ENCODE measurements around the gene PPP1R2.
"Not testable (repeated sequence)": the region's sequence is repeated elsewhere in the genome, so short reads cannot be mapped to it uniquely, and the experiment has no call there.

The PPP1R2 gene

DNA sequence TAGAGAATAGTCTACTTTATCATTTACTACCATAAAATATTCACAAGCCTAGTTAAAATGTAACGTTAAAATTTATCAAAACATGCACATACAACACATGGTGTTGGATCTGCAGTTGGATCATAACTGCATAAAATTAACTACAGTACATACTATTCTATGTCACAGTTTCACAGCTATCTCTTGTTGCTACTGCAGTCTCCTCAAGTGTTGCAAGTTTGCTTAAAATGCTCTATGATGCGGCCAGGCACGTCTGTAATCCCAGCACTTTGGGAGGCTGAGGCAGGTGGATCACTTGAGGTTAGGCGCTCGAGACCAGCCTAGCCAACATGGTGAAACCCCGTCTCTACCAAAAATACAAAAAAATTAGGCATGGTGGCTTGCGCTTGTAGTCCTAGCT is 10.3 kb downstream of the PPP1R2 start:
- DNase-seq = no peak

DNA sequence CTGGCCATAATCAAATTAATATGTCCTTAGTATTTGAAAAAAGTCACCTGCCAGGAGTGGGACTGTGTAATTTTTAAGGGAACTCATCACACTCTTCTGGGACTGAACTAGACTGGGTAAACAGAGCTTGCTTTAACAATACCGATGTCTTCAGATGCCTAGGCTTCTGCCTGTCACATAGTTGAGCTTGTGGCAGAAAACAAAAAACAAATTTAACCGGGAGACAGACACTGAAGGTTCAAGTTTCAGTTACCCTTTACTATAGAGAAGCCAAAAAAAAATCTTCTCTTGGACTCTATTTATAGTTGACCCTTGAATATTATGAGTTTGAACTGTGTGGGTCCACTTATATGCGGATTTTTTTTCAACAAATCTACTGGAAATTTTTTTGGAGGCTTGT is 10.8 kb downstream of the PPP1R2 start:
- DNase-seq = no peak

DNA sequence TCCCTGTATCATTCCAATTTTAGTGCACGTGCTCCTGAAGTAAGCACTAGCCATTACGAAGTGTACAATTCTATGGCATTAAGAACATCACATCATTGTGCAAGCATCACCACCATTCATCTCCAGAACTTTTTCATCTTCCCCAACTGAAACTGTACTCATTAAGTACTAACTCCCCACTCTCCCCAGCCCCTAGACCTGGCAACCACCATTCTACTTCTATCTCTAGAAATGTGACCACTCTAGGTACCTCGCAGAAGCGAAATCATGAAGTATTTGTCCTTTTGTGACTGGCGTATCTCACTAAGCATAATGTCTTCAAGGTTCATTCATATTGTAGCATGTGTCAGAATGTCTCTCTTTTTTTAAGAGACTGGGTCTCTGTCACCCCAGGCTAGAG is 11.4 kb downstream of the PPP1R2 start:
- DNase-seq = no peak

DNA sequence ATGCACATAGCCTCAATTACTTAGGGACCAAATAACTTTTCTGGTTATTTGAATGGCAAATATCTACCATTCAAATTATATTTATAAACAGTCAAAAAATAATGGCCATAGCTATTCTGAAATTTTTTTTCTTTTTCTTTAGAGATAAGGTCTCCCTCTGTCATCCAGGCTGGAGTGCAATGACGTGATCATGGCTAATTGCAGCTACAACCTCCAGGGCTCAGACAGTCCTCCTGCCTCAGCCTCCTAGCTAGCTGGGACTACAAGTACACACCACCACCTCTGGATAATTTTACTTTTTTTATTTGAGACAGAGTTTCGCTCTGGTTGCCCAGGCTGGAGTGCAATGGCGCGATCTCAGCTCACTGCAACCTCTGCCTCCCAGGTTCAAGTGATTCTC is 16.6 kb downstream of the PPP1R2 start:
- DNase-seq = no peak

DNA sequence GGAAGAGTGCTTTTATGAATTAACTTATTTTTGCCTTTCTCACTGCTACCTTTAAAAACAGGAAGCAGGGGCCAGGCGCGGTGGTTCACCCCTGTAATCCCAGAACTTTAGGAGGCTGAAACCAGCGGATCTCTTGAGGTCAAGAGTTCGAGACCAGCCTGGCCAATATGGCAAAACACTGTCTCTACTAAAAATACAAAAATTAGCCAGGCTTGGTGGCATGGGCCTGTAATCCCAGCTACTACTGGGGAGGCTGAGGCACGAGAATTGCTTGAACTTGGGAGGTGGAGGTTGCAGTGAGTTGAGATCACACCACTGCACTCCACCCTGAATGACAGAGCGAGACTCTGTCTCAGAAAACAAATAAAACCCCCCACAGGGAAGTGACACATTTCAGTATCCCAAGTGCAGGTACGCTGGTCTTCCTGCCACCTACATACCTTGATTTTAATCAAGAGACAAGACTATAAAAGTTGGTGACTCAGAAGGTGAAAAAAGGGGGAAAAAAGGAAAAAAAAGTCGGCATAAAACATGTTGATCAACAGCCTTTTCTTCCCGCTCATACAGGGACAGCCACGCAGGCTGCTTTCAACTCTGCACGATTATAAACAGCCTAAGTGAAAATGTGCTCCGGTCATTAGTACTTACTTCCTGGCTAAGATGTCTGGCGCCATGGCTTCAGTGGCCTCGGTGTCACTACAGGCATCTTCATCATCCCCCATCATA is 18.8 kb downstream of the PPP1R2 start:
- DNase-seq = no peak

DNA sequence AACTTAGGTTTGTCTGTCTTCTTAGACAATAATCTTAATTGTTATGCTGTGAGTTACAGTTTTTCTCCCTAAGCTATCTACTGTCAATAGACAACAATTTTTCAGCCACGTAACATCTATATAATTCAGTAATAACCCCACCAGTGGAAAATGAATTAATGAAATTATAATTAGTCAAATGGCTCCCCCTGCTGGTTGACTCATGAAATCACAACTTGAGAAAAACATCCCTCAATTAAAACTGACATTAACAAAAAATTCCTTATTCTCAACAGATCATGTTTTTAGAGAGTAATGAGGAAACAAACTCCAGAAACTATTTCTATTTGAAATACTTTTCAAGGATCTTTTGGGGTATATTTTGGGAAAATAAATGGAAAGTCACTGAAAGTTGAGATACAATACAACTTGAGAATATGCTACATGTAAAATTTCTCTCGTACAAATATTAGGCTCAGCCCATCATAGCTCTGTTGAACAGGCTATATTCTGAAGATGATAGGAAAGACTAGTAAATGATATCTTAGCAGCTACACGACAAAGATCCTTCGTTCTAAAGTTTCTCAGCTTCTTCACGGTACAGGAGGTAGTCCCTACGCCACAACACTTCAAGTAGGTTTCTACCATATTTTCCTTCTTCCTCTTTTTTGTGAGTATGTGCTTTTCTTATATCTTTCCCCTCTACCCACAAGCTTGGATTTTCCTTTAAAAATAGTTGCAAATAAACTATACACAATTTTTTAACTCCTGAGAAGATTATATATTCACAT is 20.7 kb downstream of the PPP1R2 start:
- peak; percentile 43 for DNase-seq

DNA sequence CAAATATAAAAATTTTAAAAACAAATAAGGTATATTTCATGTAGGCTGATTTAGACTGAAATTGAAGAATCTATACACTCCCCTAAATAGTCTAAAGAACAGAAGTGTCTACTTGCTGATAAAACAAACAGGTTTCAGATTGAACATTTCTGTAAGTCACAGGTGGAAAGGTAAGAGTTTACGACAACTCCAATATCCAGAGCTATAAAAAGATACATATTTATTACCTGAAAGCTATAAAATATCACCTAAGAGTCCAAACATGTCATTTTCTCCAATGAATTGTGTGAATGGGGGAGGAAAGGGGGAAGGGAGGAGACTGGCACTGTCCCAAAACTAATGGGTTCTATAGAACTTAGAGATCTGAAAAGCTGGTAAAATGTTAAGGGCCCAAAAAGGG is 26.1 kb downstream of the PPP1R2 start:
- DNase-seq = no peak

DNA sequence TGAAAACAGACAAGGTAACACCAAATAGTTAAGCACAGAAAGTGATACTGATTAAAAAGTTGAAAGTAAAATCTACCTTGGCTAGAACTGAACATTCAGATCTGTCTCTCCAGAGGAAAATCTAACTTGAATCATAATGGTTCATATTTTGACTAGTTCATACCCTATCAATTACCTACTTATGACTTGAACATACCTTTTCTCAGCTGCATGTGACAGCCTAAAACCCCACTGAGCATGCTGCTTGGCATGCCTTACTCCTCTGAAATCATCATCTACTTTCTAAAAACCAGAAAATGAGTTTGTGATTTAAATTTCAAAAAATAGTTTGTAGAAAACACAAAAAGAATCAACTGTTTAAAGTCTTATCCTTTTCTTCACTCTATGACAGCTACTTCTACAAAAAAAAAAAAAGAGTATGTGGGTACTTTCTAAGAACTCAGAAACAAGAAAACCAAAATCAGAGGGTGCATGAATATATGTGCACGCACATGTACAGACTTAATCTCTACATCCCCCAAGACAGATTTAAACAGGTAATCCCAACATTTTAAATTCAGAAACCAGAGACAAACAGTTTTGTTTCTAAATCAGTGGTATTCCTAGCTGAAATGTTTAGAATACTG is 28.4 kb downstream of the PPP1R2 start:
- DNase-seq = not testable (repeated sequence)

DNA sequence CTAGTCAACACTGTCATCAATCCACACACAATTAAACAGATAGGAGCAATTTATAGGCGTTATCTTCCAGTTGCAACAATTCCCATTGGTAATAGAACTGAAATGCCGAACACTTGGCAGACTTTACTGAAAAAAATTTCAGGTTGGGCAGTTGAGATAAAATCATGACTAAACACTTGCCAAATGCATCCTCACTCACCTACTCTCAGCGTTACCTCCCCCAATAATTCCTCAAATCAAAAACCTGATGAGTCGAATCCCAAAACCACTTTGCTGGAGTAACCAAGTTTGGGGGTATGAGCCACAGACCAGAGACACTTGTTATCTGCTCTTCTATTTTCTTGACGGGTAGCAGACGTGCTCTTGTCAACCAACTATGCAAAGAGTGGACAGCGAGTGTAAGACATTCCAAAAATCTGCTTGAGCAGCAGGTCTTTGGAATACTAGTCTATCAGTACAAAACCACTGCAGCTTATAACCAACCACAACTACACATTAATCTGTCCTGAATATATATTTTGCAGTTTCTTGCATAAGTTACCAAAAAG is 30.3 kb downstream of the PPP1R2 start:
- DNase-seq = no peak

DNA sequence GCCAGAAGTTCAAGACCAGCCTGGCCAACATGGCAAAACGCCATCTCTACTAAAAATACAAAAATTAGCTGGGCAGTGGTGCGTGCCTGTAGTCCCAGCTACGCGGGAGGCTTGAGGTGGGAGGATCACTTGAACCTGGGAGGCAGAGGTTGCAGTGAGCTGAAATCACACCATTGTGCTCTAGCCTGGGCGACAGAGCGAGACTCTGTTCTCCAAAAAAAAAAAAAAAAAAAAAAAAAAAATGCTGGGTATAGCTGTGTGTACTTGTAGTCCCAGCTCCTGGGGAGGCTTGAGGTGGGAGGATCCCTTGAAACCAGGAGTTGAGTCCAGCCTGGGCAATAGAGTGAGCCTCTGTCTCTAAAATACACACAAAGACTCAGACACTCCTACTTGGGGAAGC is 32.0 kb downstream of the PPP1R2 start:
- DNase-seq = no peak

DNA sequence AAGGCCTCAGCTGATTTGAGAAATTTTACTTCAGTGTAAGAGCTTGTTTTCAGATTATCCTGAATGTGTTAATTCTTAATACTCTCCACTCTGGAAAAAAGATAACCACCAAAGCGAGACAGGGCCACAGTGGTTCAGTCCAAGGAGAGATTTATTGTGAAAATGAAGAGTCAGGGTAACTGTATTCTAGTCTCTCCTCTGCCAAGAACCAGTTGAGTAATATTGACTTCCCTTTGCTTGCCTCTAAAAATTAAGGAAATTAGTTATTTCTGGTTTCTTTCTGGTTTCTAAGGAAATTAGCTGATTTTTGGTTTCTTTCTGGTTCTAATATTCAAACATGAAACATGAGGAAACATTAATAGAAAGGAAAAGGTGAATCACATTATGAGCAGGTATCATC is 34.9 kb downstream of the PPP1R2 start:
- no peak for DNase-seq

DNA sequence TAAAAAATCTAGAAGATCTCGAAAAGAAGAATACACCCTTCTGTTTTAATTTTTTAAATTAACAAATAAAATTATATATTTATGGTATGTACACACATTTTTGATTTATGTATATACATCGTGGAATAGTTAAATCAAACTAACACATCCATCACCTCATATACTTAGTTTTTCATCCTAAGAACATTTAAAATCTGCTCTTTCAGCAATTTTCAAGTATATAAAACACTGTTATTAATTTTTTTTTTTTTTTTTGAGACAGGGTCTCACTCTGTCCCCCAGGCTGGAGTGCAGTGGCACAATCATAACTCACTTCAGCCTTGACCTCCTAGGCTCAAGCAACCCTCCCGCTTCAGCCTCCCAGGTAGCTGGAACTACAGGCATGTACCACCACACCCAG is 67.5 kb downstream of the PPP1R2 start:
- DNase-seq = no peak

DNA sequence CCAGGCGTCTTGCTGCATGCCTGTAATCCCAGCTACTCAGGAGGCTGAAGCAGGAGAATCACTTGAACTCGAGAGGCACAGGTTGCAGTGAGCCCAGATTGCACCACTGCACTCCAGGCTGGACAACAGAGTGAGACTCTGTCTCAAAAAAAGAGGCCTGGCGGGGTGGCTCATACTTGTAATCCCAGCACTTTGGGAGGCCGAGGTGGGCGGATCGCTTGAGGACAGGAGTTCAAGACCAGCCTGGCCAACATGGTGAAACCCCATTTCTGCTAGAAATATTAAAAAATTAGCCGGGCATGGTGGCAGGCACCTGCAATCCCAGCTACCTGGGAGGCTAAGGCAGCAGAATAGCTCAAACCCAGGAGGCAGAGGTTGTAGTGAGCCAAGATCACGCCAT is 68.0 kb downstream of the PPP1R2 start:
- not testable (repeated sequence) for DNase-seq

DNA sequence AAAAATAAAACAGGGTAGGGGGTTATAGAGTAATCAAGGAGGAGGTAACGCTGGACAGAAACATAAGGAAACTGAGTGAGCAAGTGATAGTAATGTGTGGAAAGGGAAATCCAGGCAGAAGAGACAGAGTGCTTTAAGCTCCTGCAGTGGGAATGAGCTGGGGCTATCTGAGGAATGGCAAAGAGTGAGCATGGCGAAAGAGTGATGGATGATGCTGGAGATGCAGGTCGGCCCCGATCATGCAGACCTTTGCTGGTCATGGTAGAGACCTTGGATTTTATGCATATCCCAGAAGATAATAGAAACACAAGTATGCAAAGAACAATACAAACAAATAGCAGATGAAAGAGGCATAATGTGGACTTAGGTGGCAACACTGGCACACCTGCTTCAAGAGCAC is 74.3 kb downstream of the PPP1R2 start:
- no peak for DNase-seq

DNA sequence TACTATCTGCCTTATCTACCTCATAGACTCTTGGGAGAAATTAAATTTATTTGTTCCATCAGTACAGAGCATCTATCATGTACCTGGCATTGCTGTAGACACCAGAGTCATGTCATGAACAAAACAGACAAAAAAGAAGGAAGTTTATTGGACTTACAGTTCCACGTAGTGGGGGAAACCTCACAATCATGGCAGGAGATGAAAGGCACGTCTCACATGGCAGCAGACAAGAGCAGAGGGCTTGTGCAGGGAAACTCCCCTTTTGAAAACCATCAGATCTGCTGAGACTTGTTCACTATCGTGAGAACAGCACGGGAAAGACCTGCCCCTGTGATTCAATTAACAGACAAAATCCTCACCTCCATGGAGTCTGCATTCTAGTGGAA is 74.7 kb downstream of the PPP1R2 start:
- DNase-seq = no peak

DNA sequence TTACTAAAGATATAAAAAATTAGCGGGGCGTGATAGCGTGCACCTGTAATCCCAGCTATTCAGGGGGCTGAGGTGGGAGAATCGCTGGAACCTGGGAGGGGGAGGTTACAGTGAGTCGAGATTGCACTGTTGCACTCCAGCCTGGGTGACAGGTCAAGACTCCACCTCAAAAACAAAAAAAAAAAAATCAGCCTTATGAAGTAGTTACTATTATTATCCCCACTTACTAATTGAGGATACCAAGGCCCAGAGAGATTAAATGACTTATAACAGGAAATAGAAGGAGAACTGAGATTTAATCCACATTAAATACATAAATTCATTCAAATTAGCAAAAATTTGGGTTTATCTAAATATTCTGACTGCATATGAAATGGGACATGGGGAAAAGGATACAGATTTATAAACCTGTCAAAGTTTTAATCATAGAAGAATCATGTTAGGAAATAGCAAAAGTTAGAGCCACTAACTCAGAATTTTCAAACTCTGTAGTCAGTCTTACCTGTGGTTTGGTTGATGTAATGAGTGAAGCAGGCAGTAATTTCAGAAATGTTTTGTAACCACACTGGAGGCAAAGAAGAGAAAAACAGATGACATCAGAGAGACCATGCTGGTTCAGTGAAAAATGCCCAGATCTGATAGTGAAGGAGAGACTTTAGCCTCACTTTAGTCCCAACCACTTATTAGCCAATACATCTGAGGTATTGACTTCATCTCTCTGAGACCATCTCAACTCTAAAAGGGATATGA is 75.3 kb downstream of the PPP1R2 start:
- DNase-seq = no peak

DNA sequence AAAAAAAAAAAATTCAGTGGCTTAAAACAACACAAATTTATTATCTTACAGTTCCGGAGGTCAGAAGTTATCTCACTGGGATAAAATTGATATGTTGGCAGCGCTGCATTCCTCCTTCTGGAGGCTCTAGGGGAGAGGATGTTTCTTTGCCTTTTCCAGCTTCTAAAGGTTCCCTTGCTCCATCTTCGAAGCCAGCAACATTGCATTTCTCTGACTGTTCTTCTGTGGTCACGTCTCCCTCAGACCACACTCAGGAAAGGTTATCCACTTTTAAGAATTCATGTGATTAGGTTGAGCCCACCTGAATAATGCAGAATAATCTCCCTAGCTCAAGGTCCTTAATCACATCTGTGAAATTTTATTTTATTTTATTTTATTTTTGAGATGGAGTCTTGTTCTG is 76.9 kb downstream of the PPP1R2 start:
- DNase-seq = no peak

All from RPMI8226 (cell line).